AG04450 (cell line): ENCODE measurements around the gene THEMIS2. TPM values are rescaled to one million over a fixed set of nuclear protein-coding genes. Genes with fewer than 3 reads are reported as not detected.

Experiments used
- CTCF ChIA-PET: fragments of 300-600, 350-600 bp; formaldehyde crosslinking; extraction: SDS; loops from one replicate; lab custom pipeline; 2022; ENCODE audit warnings: antibody characterized with exemption, inconsistent platforms; lab: Charles Lee
- POLR2A ChIA-PET: fragments of 350-600 bp; formaldehyde crosslinking; extraction: SDS; loops from one replicate; lab custom pipeline; 2021; ENCODE audit warnings: antibody characterized with exemption, inconsistent platforms; lab: Yijun Ruan, JAX
- DNase-seq: peaks from one replicate; pipeline ENCODE4 v3.0.0-alpha.2; 2011; ENCODE audit warnings: low read depth, low spot score
- H3K27ac ChIP-seq: one replicate; pipeline ENCODE4 v1.5.1; 2012; ENCODE audit warnings: low read depth, low read length, control low read depth
- H3K27me3 ChIP-seq: one replicate; pipeline ENCODE4 v1.6.0; 2012; ENCODE audit warnings: low read length; ENCODE audit not compliant: control insufficient read depth, insufficient read depth
- H3K4me3 ChIP-seq: 2 replicates; pipeline ENCODE4 v1.5.1; 2011; ENCODE audit warnings: mild to moderate bottlenecking, low read depth, low read length, control low read depth
- H3K9me3 ChIP-seq: 2 replicates; pipeline ENCODE4 v1.5.1; 2012; ENCODE audit warnings: low read length; ENCODE audit not compliant: control insufficient read depth, insufficient read depth
- polyA plus RNA-seq: library from polyadenylated mRNA; depleted of rRNA; stranded (reverse); fragments of >200 nt; gene quantifications from 2 replicates; pipeline ENCODE4 v1.2.3, GENCODE V29; 2011
- TF ChIP-seq, protein P1 (sequence below): IDR thresholded peaks from 2 replicates; pipeline ENCODE4 v1.5.1; 2011; ENCODE audit warnings: low read depth, low read length, control low read depth, inconsistent platforms

THEMIS2 gene
- polyA plus RNA-seq, 1 experiment = 13.0 TPM

DNA sequence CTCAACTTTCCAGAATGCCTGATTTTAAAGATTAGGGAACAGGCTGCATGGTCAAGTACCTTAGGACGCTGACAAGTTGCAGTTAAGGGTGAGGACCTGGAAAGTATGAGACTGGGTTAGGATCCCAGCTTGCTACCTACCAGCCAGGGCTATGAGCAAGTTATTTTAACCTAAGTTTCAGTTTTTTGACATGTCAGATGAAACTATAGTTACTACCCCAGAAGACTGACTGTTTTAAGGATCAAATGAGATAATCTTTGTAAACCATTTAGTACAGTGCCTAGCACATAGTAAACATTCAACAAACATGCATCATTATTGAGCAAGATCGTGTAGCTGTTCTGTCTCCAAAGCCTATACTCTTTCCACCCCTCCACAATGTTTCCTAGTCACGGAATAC, 14.4 kb downstream of the THEMIS2 start:
- Histone ChIP-seq H3K9me3 (no peaks in the 10 kb centered on the region; the same call in 1 of the 2 replicates), H3K27ac (no peak overlapping the region), H3K27me3 (no peaks in the 10 kb centered on the region), H3K4me3 (no peak overlapping the region)
- POLR2A ChIA-PET = interaction anchor here (0.5 kb wide), 1 partner anchor 626 kb away, joined by 5 read pairs; no protein-coding TSS in a partner anchor
- CTCF ChIA-PET = no interaction called here
- TF ChIP-seq, protein P1, sequence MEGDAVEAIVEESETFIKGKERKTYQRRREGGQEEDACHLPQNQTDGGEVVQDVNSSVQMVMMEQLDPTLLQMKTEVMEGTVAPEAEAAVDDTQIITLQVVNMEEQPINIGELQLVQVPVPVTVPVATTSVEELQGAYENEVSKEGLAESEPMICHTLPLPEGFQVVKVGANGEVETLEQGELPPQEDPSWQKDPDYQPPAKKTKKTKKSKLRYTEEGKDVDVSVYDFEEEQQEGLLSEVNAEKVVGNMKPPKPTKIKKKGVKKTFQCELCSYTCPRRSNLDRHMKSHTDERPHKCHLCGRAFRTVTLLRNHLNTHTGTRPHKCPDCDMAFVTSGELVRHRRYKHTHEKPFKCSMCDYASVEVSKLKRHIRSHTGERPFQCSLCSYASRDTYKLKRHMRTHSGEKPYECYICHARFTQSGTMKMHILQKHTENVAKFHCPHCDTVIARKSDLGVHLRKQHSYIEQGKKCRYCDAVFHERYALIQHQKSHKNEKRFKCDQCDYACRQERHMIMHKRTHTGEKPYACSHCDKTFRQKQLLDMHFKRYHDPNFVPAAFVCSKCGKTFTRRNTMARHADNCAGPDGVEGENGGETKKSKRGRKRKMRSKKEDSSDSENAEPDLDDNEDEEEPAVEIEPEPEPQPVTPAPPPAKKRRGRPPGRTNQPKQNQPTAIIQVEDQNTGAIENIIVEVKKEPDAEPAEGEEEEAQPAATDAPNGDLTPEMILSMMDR = no peak
- no peak for DNase-seq

DNA sequence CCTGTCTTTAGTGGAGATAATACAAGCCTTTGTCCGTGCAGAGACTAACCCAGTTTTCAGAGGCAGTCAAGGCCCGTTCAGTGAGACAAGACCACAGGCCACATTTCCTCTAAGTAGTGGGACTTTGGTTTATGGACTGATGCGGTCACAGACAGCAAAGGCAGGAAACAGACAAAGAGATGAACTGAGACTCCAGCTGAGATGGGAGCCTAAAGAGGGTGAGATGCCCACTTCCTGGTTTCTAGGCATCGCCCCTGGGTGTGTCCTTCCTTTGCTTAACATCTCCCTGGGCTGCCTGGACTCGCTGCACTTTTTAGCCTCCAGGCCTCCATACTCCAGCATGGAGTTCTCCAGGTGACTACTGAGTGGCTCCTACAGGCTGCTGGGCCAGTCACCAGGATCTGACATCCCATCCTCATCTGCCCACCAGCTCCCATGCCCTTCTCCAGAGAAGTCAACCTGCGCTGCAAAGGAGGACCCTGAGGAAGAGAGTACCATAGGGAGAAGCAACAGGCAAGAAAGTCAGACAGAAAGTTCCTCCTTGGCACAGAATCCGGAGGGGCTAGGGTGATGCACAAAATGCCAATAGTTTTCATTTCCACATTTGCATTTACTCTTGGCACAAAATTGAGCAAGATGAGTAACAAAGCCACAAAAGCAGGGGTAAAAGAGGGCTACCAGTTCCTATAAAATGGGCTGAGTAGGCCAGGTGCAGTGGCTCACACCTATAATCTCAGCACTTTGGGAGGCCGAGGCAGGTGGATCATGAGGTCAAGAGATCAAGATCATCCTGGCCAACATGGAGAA, 15.1 kb downstream of the THEMIS2 start:
- no peak overlapping the region for H3K27ac ChIP-seq
- TF ChIP-seq, protein P1 = no peak
- DNase-seq = no peak
- no peaks in the 10 kb centered on the region; the same call in 1 of the 2 replicates for H3K9me3 ChIP-seq
- H3K27me3 ChIP-seq = no peaks in the 10 kb centered on the region
- no peak overlapping the region for H3K4me3 ChIP-seq
- POLR2A ChIA-PET = no interaction called here
- CTCF ChIA-PET = no interaction called here

DNA sequence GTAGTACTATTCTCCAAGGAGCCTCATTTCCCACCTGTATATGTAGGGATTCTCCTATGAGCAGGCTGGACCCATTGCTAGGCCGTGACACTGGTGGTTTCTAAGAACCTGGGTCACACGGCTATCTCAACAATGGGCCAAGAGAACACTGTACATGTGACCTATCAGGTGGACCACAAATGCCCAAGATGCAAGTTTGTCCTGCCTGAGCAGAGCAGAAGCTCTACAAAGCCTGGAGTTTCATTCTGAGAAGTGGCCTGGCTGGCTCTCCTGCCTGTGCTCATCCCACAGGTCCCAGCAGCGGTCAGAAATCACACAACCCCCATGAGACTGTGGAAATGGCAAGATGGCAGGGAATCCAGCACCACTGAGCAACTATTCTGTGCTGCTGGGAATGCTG, 17.2 kb downstream of the THEMIS2 start:
- TF ChIP-seq, protein P1 = no peak
- CTCF ChIA-PET = no interaction called here

DNA sequence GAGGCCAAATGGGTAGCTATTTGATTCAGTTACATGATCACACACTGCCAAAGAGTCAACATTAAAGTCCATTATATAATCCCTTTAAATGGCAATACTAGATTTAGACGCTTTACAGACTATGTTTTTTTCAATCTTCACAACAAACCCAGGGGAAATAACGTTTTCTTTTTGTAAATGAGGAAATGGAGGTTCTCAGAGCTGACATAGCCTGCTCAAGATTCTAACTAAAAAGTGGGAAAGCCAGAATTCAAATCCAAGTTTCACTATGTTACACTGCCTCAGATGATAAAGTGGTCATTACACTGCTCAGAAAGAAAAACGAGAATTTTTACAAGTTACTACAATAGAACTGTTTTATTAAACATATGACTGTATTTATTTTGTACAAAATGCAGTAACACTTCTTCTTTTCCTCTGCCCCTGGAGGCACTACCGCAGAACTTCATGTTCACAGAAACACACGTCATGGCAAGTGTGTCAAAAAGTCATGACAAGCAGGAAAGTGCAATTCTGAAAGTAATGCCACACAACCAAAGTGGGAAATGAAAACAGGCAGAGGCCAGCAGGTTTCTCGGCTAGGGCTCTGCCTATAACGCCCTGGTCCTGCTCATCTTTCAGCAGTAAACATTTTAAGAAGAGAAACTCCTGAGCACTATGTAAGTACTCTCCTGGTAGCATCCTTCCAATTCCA, 19.0 kb downstream of the THEMIS2 start:
- DNase-seq = no peak
- no peak overlapping the region for H3K4me3 ChIP-seq
- no peak overlapping the region for H3K27ac ChIP-seq
- CTCF ChIA-PET = interaction anchor here (0.6 kb wide), 1 partner anchor 90 kb away, joined by 8 read pairs; no protein-coding TSS in a partner anchor
- no peaks in the 10 kb centered on the region for H3K27me3 ChIP-seq
- POLR2A ChIA-PET = no interaction called here
- TF ChIP-seq, protein P1 = no peak
- H3K9me3 ChIP-seq = no peaks in the 10 kb centered on the region

More for the DNA sequence above, 17.2 kb downstream of the THEMIS2 start:
- H3K27ac ChIP-seq = no peak overlapping the region
- no peak overlapping the region for H3K4me3 ChIP-seq
- POLR2A ChIA-PET = interaction anchor here (0.6 kb wide), 1 partner anchor 453 kb away, joined by 3 read pairs; no protein-coding TSS in a partner anchor
- no peaks in the 10 kb centered on the region for H3K27me3 ChIP-seq
- H3K9me3 ChIP-seq = no peaks in the 10 kb centered on the region; the same call in 1 of the 2 replicates
- DNase-seq = no peak

DNA sequence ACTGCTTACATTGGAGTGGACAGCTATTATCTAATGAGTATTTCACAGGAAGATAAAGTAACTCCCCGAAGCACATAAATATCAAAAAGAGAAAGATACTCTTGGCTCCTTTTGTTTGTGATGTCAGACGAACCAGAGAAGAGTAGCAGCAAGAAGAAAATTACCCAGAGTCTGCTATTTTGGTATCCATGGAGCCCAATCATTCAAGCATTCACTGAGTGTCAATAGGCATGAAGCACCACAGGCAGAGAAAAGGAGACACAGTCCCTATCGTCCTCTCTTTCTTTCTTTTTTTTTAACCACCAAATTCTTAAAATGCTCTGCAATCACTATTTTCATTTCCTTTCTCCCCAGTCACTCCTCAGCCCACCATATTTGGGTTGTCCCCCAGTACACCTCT, 22.2 kb downstream of the THEMIS2 start:
- no peaks in the 10 kb centered on the region for H3K27me3 ChIP-seq
- no peak overlapping the region for H3K27ac ChIP-seq
- H3K4me3 ChIP-seq = no peak overlapping the region
- POLR2A ChIA-PET = no interaction called here
- TF ChIP-seq, protein P1 = no peak
- CTCF ChIA-PET = no interaction called here
- no peaks in the 10 kb centered on the region for H3K9me3 ChIP-seq
- no peak for DNase-seq
